ENCODE measurements around the gene RASGRP4.
"Not testable (repeated sequence)": the region's sequence is repeated elsewhere in the genome, so short reads cannot be mapped to it uniquely, and the experiment has no call there.

DNA sequence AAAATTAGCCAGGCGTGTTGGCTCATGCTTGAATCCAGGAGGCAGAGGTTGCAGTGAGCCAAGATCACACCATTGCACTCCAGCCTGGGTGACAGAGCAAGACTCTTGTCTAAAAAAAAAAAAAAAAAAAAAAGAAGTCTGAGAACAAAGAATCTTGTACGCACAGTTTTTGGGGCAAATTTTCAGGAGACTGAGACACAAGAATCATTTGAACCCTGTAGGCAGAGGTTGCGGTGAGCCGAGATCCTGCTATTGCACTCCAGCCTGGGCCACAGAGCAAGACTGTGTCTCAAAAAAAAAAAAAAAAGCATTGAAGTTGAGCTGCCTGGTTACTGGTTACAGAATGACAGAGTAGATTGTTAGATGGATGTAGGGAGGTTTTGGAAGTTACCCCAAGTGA is 46.7 kb upstream of the RASGRP4 start:
- TF ChIP-seq, protein P1, sequence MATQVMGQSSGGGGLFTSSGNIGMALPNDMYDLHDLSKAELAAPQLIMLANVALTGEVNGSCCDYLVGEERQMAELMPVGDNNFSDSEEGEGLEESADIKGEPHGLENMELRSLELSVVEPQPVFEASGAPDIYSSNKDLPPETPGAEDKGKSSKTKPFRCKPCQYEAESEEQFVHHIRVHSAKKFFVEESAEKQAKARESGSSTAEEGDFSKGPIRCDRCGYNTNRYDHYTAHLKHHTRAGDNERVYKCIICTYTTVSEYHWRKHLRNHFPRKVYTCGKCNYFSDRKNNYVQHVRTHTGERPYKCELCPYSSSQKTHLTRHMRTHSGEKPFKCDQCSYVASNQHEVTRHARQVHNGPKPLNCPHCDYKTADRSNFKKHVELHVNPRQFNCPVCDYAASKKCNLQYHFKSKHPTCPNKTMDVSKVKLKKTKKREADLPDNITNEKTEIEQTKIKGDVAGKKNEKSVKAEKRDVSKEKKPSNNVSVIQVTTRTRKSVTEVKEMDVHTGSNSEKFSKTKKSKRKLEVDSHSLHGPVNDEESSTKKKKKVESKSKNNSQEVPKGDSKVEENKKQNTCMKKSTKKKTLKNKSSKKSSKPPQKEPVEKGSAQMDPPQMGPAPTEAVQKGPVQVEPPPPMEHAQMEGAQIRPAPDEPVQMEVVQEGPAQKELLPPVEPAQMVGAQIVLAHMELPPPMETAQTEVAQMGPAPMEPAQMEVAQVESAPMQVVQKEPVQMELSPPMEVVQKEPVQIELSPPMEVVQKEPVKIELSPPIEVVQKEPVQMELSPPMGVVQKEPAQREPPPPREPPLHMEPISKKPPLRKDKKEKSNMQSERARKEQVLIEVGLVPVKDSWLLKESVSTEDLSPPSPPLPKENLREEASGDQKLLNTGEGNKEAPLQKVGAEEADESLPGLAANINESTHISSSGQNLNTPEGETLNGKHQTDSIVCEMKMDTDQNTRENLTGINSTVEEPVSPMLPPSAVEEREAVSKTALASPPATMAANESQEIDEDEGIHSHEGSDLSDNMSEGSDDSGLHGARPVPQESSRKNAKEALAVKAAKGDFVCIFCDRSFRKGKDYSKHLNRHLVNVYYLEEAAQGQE (IDR thresholded peaks at IDR 0.05; ENCODE audit: insufficient read depth in 1 of 2, low read depth in 2 of 2, low read length in 1 of 2), result not testable (repeated sequence)
- TF ChIP-seq, protein P2, sequence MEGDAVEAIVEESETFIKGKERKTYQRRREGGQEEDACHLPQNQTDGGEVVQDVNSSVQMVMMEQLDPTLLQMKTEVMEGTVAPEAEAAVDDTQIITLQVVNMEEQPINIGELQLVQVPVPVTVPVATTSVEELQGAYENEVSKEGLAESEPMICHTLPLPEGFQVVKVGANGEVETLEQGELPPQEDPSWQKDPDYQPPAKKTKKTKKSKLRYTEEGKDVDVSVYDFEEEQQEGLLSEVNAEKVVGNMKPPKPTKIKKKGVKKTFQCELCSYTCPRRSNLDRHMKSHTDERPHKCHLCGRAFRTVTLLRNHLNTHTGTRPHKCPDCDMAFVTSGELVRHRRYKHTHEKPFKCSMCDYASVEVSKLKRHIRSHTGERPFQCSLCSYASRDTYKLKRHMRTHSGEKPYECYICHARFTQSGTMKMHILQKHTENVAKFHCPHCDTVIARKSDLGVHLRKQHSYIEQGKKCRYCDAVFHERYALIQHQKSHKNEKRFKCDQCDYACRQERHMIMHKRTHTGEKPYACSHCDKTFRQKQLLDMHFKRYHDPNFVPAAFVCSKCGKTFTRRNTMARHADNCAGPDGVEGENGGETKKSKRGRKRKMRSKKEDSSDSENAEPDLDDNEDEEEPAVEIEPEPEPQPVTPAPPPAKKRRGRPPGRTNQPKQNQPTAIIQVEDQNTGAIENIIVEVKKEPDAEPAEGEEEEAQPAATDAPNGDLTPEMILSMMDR (IDR thresholded peaks at IDR 0.05), result not testable (repeated sequence)
- TF ChIP-seq POLR2AphosphoS5 (IDR thresholded peaks at IDR 0.05; ENCODE audit: low read depth, low read length), result not testable (repeated sequence)
